HG03039 (cell line): Measurements from ENCODE around the gene KLHL26.

Experiments
- ATAC-seq: cut with Tn5 transposase; IDR thresholded peaks from one replicate; pipeline ENCODE4 v1.9.1; 2021; ENCODE audit warnings: mild to moderate bottlenecking, moderate library complexity; ENCODE audit not compliant: unreplicated experiment

The KLHL26 gene

GRCh38 chr19:18683109-18683957 is 46.5 kb downstream of the KLHL26 start, which contains the start of gene CRTC1:
CRTC1 (plus strand) TSS chr19:18683680; CDS start chr19:18683703, 23 bp downstream.
- ATAC-seq: peak; percentile 61

- peak; percentile 5 for ATAC-seq
Measured at GRCh38 chr19:18683958-18684641, 47.3 kb downstream of the KLHL26 start.

- ATAC-seq: no peak
Measured at GRCh38 chr19:18684642-18684993, 47.8 kb downstream of the KLHL26 start.

- no peak for ATAC-seq
Measured at GRCh38 chr19:18685597-18686190, 48.9 kb downstream of the KLHL26 start.

GRCh38 chr19:18687740-18688465 is 51.1 kb downstream of the KLHL26 start:
- ATAC-seq: no peak

- ATAC-seq: no peak
Measured at GRCh38 chr19:18696023-18696422, 59.2 kb downstream of the KLHL26 start.

GRCh38 chr19:18697680-18698079 is 60.9 kb downstream of the KLHL26 start:
- ATAC-seq: no peak

- no peak for ATAC-seq
Measured at GRCh38 chr19:18698321-18699167, 61.7 kb downstream of the KLHL26 start.

- no peak for ATAC-seq
Measured at GRCh38 chr19:18699403-18700054, 62.7 kb downstream of the KLHL26 start.

GRCh38 chr19:18700501-18701249 is 63.8 kb downstream of the KLHL26 start:
- peak; percentile 71 for ATAC-seq

GRCh38 chr19:18701250-18701608 is 64.4 kb downstream of the KLHL26 start:
- ATAC-seq: peak; percentile 11

- ATAC-seq: no peak
Measured at GRCh38 chr19:18704054-18704453, 67.2 kb downstream of the KLHL26 start.

GRCh38 chr19:18704971-18705370 is 68.1 kb downstream of the KLHL26 start:
- no peak for ATAC-seq

GRCh38 chr19:18708452-18709231 is 71.8 kb downstream of the KLHL26 start:
- ATAC-seq: no peak

- ATAC-seq: no peak
Measured at GRCh38 chr19:18709546-18709945, 72.7 kb downstream of the KLHL26 start.

- ATAC-seq: no peak
Measured at GRCh38 chr19:18710186-18710585, 73.4 kb downstream of the KLHL26 start.

- ATAC-seq: no peak
Measured at GRCh38 chr19:18710996-18711751, 74.3 kb downstream of the KLHL26 start.

- no peak for ATAC-seq
Measured at GRCh38 chr19:18711893-18712292, 75.1 kb downstream of the KLHL26 start.
